Measurements from ENCODE around the gene ABHD12.
"Not testable (repeated sequence)": the region's sequence is repeated elsewhere in the genome, so short reads cannot be mapped to it uniquely, and the experiment has no call there.

ABHD12 gene

DNA sequence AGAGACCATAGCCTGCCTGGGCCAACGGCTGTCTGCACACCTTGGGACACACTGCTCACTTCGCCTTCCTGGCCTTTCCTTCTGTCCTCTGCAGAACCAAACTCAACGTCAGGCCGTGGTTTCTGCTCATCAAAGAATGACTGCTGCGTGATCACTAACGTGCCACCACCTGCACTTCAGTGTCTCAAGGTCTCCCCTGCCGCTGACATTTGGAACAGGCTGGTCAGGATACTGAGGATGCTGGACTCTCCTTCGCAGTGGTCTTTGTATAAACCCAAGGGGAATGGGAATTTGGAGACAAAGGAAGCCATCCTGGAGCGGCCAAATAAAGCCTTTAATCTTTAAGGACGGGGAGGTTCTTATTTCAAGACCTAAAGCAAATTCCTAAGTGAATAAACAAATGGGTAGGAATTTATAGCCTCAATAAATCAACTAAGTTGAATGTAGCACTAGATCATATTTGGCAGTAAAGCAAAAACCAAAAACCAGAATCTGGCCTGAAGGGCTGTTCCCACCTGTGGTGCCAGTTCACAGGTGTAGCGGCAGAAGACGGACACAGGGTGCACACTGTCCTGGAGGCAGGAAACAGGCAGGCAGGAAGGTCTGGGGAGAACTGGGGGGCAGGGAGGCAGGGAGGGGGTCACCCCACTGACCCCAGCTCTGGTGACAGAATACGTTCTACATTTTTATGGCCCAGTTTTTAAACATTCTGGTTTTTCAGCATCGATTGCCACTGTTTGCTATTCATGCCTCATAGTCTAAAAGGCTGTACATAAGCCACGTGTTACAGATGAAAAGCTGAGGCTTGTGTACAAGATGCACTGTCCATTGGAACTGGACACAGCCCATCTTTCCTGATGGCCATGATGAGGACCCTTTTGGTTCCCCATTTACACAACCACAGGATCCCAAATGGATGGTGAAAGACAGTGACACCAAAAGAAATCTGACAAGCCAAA lies 36.6 kb downstream of the ABHD12 start:
- DNase-seq (ENCODE audit: low spot score): no peak

DNA sequence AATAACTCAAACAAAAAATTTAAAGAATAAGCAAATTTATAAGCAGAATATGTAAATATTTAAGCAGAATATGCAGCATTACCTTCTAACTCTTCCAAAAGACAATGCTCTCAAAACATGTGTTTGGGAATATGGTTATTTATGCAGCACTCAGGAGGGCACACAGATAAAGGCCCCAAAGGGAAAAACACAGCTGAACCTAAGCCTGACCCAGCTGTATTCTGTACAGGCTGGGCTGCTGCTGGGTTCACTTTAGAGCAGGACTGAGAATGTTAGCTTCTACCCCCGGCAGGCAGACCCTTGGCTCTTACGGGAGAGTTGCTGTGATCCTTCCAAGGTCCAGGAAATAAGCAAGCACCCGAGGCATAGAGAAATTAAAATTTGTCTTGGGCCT lies 37.3 kb downstream of the ABHD12 start:
- no peak for DNase-seq (ENCODE audit: low spot score)

DNA sequence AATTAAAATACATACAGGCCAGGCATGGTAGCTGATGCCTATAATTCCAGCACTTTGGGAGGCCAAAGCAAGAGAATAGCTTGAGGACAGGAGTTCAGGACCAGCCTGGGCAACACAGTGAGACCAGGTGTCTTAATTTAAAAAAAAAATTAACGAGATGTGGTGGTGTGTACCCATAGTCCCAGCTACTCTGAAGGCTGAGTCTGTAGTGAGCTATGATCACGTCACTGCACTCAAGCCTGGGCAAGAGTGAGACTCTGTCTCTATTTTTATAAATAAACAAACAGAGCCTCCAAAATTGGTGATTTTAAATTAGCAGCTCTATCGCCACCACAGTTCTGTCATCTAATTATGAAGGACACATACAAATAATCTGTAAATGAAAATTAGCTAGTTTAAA lies 37.9 kb downstream of the ABHD12 start:
- DNase-seq (ENCODE audit: low spot score): no peak

DNA sequence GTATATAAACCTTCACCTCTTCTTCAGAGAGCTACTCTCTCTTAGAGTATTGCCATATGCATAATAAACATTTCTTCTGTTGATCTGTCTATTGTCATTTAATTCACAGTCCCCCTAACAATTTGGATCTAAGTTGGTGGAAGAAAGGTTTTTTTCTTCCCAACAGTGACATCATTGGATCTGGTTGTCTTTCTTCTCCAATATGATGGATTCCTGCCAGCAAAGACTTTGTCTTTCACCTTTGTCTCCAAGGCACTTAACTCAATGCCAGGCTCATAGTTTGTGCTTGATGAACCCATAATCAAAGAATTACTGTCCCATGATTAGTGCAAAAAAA lies 39.6 kb downstream of the ABHD12 start:
- no peak for DNase-seq (ENCODE audit: low spot score)

DNA sequence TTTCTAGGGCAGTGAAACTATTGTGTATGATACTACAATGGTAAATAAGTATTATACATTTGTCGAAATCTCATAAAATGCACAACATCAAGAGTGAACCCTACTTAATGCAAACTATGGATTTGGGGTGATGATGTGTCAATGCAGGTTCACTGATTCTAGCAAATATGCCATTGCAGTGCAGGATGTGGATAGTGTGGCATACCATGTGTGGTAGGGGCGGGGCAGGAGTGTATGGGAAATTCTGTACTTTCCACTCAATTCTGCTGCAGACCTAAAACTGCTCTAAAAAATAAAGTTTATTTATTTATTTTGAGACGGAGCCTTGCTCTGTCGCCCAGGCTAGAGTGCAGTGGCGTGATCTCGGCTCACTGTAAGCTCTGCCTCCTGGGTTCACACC lies 44.3 kb downstream of the ABHD12 start:
- no peak for DNase-seq (ENCODE audit: low spot score)

DNA sequence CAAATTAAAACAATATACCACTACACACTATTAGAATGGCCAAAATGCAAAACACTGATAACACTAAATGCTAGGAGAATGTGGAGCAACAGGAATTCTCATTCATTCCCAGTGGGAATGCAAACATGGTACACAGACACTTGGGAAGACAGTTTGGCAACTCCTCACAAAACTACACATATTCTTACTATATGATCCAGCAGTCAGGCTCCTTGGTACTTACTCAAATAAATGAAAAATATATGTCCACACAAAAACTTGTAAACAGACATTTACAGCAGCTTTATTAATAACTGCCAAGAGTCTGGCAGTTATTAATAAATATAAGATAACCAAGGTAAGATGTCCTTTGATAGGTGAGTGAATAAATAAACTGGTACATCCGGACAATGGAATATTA lies 44.9 kb downstream of the ABHD12 start:
- DNase-seq (ENCODE audit: low spot score): no peak

DNA sequence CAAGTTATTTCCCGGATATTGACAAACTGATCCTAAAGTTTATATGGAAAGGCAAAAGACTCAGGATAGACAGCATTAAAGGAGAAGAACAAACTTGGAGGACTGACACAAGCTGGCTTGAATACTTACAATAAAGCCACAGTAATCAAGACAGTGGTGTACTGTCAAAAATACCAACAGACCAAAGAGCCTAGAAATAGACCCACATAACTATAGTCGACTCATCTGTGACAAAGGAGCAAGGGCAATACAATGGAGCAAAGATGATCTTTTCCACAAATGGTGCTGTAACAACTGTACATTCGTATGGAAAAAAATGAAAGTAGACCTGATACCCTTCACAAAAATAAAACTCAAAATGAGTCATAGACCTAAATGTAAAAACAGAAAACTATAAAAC lies 46.0 kb downstream of the ABHD12 start:
- DNase-seq (ENCODE audit: low spot score): no peak

DNA sequence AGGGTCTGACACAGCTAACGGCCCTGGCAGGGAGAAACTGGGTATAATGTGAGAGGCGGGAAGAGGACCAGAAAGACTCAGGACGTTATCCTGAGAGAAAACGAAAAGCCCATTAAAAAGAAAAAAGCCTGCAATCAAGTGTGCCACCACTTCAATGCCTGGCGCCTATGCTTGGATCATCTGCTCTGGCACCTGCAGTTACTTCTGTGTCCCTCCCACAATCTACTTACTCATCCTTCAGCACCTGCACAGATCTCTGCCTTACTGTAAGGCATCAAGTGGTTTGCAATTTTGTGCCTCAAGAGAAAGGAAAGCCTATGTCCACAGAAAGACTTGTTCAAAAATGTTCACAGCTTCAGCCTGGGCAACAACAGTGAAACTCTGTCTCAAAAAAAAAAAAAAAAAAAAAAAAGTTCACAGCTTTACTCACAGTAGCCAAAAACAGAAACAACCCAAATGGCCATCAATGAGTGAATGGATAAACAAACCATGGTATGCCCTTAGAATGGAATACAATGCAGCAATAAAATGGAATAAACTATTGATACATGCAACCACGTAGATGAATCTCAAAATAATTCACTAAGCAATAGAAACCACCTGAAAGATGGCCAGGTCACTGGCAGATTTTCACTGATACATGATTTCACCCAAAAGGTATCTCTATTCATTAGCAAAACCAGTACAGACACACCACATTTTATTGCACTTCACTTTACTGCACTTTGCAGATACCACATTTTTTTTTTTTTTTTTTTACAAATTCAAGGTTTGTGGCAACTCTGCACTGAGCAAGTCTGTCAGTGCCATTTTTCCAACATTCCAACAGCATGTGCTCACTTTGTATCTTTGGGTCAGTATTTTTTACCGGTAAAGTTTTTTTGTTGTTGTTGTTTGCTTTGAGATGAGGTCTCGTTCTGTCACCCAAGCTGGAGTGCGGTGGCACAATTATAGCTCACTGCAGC lies 48.6 kb downstream of the ABHD12 start:
- no peak for DNase-seq (ENCODE audit: low spot score)

DNA sequence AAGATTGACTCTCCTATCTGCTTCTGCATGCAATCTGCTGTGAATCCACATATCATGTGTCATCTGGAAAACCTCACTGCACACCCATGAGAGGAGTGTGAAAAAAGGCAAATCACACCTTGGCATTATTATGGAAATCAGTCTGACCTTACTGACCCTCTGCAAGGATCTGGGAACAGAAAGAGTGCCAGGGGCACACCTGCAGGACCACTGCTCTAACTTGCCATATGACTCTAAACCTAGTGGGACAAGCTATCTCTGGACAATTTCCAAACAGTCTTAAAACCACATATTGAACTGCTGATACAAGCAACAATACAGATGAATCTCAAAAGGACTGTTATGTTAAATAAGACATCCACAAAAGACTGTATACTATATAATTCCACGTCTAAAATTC lies 50.3 kb downstream of the ABHD12 start:
- no peak for DNase-seq (ENCODE audit: low spot score)

DNA sequence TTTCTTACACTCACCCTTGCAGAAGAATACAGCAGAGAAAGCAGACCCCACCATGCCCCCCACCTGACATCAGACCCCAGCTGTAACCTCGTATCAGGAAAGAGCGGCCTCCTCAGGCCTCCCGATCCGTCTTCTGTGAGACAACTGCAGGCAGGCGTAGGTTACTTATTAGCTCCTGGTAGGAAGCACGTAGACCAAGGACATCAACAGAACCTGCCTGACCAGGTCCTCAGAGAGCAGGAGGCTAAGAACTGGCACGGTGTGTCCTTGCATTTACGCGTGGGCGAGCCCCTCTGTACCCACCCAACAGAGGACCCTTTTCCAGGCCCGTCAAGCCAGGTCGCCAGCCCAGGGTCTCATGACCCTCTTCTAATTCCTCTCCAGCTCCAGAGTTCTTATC lies 51.0 kb downstream of the ABHD12 start:
- DNase-seq (ENCODE audit: low spot score): no peak

DNA sequence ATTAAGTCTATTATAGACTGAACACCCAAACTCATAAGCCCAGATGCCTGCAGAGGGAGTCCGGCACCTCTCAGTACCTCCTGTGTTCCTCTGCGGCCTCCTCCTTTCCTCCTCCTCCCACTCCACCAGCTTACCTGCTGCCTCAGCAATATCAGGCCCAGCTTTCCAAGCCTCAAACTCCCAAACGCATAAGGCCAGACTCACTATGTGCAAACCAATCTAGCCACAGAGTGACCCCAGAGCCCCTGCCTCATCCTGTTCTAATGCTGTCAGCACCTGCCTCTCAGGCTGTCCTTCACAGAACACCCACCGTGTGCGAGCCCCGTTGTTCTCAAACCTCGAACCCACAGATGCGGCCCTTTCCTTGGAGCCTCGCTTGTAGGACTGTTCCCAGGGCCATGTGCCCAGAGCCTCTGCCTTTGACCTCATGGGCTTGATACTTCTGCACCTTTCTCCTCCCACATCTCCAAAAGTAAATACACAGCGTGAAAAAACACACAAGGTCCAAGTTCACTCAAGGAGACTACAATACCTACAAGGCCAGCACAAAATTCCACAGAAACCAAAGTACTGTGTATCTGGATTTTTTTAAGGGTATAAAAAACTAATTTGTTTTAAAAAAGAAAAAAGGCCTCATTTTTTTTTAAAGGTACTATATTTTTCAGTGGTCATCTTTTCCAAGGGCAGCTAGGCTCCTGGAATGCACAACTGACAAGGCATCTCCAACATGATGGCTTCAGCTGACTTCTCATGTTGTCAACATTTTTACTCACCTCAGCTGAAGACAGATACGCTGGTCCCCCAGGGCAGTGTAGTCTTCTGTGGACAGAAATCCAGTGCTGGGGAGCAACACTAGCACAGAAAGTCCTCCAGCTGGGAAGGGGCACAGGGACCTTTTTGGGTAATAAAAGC lies 52.3 kb downstream of the ABHD12 start:
- DNase-seq (ENCODE audit: low spot score): no peak

DNA sequence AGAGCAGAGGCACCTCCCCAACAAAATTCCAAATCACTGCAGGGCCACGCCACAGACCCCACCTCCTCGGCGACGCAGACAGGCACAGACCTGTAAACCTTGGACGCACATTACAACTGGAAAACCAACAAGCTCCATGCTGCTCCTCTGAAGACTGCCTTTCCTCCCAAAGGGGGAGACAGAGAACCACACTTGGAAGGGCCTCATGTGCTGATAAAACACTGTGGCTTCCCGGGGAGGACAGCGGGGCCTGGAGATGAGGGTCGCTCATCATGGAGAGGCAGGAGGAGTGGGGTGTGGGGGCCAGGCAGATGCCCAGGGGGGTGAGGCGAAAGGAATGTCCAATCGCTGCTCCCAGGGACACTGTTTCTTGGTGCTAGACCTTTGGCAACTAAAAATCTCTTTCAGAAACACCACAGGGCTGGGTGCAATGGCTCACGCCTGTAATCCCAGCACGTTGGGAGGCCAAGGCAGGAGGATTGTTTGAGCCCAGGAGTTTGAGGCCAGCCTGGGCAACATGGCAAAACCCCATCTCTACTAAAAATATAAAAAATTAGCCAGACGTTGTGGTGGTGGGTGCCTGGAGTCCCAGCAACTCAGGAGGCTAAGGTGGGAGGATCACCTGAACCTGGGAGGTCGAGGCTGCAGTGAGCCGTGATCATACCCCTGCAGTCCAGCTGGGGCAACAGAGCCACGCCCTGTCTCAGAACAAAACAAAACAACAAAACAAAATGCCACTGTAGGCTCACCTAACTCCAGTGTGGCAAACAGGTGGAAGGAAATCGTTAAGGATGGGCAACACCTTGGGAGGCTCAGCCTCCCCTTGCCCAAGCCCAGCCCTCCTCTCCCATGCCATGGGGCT lies 53.8 kb downstream of the ABHD12 start:
- peak; percentile 34 for DNase-seq (ENCODE audit: low spot score)

DNA sequence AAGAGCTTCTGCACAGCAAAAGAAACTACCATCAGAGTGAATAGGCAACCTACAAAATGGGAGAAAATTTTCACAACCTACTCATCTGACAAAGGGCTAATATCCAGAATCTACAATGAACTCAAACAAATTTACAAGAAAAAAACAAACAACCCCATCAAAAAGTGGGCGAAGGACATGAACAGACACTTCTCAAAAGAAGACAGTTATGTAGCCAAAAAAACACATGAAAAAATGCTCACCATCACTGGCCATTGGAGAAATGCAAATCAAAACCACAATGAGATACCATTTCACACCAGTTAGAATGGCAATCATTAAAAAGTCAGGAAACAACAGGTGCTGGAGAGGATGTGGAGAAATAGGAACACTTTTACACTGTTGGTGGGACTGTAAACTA lies 55.7 kb downstream of the ABHD12 start:
- DNase-seq (ENCODE audit: low spot score): not testable (repeated sequence)

DNA sequence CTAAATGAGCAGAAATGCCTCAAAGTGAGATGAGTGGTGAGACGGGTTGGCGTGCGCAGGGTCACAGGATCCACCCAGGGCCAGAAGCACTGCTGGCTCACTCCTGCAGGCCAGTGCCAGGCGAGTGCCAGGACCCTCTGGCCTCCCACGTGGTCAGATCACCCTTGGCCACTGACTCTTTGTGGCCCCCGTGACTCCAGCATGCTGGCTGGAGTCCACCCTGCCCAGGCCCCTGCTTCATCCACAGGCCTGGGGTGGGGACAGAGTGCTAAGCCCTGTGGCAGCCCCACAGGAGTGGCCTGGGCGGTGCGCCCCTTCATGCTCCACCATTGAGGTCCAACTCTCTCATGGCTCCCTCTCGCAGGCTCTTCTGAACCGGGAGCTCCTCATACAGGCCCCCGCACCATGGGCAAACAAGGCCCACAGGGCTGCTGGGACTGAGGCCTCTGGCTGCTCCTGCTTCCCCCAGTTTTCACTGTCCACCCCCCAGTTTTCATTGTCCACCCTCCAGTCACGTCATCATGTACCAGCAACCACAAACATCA lies 61.6 kb downstream of the ABHD12 start:
- no peak for DNase-seq (ENCODE audit: low spot score)

DNA sequence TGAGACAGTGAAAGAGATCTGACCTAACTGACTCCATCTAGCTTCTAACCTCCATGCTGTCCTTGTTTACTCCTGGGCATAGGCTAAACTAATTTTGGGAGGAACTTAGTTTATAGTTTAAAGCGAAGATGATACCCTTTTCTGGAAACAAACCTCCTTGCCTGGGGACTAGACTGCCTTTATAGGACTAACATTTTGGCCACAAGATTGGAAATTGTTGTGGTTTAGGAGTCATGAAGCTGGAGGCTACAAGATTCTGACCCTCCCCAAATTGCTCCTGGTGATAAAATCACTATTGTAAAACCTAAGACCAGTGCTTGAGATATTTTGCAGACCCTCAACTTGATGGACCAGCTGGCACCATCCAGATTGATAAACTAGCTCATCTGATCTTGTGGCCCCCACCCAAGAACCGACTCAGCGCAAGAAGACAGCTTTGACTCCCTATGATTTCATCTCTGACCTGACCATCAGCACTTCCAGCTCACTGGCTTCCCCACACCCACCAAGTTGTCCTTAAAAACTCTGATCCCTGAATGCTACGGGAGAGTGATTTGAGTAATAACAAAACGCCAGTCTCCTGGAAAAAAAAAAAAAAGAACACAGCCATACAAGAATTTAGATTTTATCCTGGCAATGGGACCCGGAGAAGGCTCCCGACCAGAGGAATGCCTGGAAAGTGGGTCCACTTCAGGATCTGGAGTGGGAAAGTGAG lies 63.0 kb downstream of the ABHD12 start:
- no peak for DNase-seq (ENCODE audit: low spot score)

DNA sequence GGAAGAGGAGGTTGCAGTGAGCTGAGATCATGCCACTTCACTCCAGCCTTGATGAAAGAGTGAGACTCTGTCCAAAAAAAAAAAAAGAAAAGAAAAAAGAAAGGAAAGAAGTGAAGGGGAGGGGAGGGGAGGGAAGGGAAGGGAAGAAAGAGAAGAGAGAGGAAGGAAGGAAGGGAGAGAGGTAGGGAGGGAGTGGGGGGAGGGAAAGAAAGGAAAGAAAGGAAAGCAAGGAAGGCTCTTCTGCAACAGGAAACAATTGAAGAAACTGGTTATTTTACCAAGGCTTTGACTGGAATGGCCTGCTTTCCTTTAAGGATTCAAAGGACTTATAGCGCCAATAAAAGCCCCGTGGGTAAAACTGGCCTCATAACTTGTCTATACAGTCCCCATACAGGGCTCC lies 64.6 kb downstream of the ABHD12 start:
- DNase-seq (ENCODE audit: low spot score): no peak

DNA sequence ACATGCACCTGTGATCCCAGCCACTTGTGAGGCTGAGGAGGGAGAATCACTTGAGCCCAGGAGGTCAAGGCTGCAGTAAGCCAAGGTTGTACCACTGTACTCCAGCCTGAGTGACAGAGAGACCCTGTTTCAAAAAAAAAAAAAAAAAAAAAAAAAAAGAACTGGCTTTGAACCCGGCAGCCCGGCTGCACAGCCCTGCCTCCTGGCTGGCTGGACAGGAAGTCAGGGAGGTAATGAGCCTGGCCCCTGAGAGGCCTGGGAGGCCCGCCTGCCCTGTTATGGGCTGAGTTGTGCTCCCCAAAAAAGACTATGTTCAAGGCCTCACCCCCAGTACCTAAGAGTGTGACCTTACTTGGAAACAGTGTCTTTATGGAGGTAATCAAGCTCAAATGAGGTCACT lies 65.6 kb downstream of the ABHD12 start:
- no peak for DNase-seq (ENCODE audit: low spot score)

DNA sequence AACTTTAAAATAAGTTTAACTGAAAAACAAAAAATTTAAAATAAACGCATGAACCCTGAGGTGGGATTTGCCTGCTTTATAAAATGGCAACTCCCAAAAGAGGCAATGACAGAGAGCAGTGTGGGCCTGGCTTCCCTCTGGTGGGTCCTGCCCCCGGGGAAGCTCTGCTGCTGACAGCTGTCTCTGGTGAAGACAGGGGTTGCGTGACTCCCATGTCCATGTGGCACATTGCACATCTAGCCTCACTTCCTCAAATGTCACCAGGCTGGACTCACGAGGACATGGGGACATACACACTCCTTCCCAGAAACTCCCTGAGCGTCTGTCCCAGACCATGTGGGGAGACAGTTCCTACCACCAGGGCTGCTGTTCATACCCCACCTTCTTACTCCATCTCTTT lies 66.2 kb downstream of the ABHD12 start:
- no peak for DNase-seq (ENCODE audit: low spot score)

DNA sequence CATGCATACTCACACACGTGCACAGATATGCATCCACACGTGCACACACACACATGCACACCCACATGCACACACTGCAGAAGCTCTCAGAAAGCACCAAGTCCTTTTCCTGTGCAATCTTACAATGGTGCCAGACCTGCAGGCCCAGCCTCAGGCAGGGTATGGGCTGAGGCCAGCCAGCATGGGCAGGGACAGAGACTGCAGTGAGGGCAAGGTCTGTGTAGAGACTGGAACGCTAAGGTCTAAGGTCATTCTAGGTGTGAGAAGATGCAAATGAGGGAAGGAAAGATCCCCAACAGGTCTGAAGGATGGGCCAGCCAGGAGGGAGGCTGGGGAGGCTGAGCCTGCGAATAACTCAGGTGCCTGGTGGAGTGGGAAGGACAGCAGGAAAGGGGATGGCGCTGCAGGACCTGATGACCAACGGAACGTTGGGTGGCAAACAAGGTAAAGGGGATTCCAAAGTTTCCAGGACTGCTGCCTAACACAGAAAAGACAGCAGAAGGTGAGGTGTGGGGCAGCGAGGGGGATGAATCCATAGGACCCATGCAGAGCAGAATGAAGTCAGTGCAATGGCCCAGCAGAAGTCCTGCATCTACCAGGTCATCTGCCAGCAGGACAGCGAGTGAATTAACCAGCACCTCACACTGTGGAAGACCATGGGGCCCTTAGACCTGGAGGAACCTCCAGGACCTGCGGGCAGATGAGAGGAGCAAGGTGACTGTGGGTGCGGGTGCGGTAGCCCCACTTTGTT lies 67.0 kb downstream of the ABHD12 start:
- DNase-seq (ENCODE audit: low spot score): no peak
